Measurements from ENCODE around the gene SLC4A11. TPM values are rescaled to one million over a fixed set of nuclear protein-coding genes. Genes with fewer than 3 reads are reported as not detected.

Gene SLC4A11
- total RNA-seq, 1 donor from 2014 or later: 5.8 TPM

DNA sequence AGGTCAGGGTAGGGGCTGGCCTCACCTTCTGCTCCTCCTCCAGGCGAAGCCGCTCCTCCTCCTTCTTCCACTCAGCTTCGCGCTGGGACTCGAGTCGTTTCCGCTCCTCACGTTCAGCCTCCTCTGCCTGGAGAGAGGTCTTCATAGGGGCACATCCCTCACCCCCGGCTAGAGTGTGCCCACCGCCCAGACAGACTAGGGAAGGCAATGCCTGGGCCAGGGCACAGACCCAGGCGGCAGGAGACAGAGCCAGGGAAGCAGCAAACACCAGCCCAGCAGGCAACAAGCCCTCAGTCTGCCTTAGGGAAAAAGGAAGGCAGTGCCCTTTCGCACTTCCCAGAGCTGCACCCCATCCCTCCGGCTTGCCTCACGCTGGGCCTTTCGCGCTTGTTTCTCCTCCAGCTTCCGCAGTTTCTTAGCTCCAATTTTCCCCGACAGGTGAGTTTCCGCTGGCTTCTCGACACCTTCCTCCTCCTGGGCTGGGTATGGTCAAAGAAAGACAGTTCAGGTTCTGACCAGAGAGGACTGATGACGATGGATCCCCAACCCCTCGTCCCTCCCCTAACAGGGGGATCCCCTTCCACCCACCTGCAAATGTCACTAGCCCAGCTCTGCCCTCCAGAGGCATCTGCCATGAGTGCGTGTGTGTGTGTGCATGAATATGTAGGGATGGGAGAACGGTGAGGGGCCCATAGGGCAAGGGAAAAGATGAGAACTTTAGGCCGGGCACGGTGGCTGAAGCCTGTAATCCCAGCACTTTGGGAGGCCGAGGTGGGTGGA lies 38.8 kb downstream of the SLC4A11 start:
- Mint-ChIP-seq H3K27ac (no peak overlapping the region), H3K4me3 (no peak overlapping the region), H3K36me3 (peaks cover 31% of the 10 kb centered on the region), H3K9me3 (no peaks in the 10 kb centered on the region), H3K4me1 (ENCODE audit: unreplicated experiment) (peaks cover 9% of the 10 kb centered on the region), H3K27me3 (no peaks in the 10 kb centered on the region)
- DNase-seq (ENCODE audit: extremely low spot score, unreplicated experiment): no peak
- TF ChIP-seq, protein P1, sequence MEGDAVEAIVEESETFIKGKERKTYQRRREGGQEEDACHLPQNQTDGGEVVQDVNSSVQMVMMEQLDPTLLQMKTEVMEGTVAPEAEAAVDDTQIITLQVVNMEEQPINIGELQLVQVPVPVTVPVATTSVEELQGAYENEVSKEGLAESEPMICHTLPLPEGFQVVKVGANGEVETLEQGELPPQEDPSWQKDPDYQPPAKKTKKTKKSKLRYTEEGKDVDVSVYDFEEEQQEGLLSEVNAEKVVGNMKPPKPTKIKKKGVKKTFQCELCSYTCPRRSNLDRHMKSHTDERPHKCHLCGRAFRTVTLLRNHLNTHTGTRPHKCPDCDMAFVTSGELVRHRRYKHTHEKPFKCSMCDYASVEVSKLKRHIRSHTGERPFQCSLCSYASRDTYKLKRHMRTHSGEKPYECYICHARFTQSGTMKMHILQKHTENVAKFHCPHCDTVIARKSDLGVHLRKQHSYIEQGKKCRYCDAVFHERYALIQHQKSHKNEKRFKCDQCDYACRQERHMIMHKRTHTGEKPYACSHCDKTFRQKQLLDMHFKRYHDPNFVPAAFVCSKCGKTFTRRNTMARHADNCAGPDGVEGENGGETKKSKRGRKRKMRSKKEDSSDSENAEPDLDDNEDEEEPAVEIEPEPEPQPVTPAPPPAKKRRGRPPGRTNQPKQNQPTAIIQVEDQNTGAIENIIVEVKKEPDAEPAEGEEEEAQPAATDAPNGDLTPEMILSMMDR (conservative IDR thresholded peaks at IDR 0.05): no peak

DNA sequence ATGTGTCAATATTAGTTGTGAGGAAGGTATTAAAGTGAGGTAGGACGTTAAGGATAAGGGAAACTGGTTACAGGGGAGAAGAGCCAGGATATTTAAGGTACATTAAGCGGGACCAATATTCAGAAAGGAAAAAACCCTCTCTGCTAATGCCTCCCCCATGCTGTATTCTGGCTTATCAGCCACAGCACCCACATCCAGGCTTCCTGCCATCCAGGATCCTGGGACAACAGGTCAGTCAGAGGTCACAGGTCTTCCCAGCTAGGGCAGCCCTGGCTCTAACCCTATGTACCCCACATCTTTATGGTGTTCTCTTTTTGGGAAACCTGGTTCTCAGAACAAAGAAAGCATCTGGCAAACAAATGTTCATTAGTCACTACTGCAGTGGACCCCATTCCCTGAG lies 39.8 kb downstream of the SLC4A11 start:
- Mint-ChIP-seq H3K36me3 (peaks cover 27% of the 10 kb centered on the region), H3K4me1 (ENCODE audit: unreplicated experiment) (peaks cover 5% of the 10 kb centered on the region), H3K4me3 (no peak overlapping the region), H3K9me3 (no peaks in the 10 kb centered on the region), H3K27me3 (no peaks in the 10 kb centered on the region), H3K27ac (no peak overlapping the region)
- TF ChIP-seq, protein P1 (conservative IDR thresholded peaks at IDR 0.05): no peak
- no peak for DNase-seq (ENCODE audit: extremely low spot score, unreplicated experiment)

DNA sequence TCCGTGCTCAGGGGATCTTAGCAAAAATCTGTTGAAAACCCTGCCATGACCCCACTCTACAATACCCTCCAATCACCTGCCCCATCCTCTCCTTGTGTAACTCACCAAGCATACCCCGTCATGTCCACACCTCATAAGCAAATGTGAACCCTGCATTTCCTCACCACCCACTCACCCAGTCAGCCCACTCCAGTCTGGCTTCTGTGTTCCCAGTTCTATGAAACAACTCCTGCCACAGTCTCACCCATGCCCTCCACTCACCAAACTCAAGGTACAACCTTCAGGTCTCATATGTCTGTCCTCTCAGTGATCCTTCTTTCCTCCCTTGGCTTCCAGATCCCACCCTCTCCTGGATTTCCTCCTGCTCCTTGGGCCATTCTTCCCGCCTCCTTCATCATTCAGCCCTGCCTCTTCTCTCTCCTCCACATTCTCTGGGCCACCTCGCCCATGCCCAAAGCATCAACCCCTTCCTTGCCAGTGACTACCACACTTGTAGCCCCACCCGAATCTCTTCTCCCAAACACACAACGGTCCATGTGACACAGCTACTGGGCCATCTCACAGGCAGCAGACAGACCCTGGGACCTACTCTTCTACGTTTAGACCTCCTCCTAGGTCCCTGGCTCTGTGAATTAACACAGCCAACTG lies 43.3 kb downstream of the SLC4A11 start:
- Mint-ChIP-seq H3K4me1 (ENCODE audit: unreplicated experiment) (no peaks in the 10 kb centered on the region), H3K36me3 (peaks cover 44% of the 10 kb centered on the region), H3K27me3 (no peaks in the 10 kb centered on the region), H3K9me3 (no peaks in the 10 kb centered on the region), H3K27ac (peak overlapping the region; percentile 17), H3K4me3 (no peak overlapping the region)
- TF ChIP-seq, protein P1 (conservative IDR thresholded peaks at IDR 0.05): no peak
- DNase-seq (ENCODE audit: extremely low spot score, unreplicated experiment): no peak

DNA sequence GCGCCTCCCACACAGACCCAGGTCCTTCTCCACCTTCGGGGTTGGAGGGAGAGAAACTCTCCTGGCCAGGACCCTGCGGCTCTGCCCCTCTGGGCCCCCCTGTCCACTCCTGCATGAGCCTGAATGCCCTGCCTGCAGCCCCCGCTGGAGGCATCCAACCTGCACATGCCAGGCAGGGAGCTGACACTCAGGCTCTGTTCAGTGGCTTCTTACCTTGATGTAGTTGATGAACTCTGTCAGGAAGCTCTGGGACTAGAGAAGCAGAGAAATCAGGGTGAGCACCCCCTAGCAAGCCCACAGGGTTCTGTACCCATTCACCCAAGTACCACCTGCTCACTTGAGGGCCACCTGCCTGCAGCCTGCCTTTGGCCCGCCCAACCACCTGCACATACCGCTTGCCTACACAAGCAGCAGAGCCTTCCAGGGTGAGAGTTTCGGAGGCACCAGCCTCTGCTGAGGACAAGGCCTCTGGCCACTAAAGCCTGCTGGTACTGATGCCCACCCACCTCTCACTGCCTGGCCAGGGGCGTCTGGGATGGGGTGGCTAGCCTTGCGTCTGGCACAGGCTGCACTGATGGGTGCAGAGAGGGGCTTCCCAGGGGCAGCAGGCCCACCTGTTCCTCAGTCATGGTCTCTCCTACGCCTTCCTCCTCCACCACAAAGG lies 44.2 kb downstream of the SLC4A11 start:
- no peak for DNase-seq (ENCODE audit: extremely low spot score, unreplicated experiment)
- H3K4me1 Mint-ChIP-seq (ENCODE audit: unreplicated experiment): no peaks in the 10 kb centered on the region
- H3K4me3 Mint-ChIP-seq: no peak overlapping the region
- no peaks in the 10 kb centered on the region for H3K9me3 Mint-ChIP-seq
- H3K36me3 Mint-ChIP-seq: peaks cover 42% of the 10 kb centered on the region
- H3K27ac Mint-ChIP-seq: no peak overlapping the region
- no peaks in the 10 kb centered on the region for H3K27me3 Mint-ChIP-seq
- TF ChIP-seq, protein P1 (conservative IDR thresholded peaks at IDR 0.05): no peak

DNA sequence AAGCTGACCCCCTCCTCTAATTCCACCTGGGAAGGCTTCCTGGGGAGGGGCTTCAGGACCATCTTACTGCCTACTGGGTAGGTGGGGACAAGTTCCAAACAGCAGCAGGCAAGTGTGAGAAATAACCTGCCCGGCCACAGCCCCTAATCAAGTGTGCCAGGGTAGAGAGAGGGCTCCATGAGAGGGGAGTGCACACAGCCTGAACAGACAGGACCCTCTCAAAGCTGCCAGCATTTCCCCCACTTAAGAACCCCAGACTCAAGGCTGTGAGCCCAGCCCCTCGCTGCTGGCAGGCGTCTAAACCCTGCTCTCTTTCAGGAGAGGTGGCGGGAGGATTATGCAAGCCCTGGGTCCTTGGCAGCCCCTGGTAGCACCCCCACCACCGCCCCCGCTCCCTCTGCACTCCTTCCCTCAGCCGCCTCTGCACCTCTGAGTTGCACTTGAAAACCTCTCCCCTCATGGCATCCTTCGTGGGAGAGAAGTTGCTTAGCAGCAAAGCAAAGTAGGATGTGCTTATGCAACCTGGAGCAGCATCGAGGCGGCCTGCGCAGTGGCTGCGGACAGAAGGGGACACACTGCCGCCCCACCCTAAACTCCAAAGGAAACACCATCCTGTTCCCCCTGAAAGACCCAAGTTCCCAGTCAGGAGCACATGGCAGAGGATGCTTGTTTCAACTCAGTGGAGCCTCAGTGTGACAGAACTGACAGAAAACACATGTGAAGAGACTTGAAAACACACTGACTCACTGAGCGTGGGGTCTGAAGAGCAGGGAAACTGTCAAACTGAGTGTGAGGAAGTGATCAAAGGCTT lies 45.0 kb downstream of the SLC4A11 start:
- Mint-ChIP-seq H3K4me1 (ENCODE audit: unreplicated experiment) (no peaks in the 10 kb centered on the region), H3K36me3 (peaks cover 38% of the 10 kb centered on the region), H3K27me3 (no peaks in the 10 kb centered on the region), H3K9me3 (no peaks in the 10 kb centered on the region), H3K27ac (no peak overlapping the region), H3K4me3 (no peak overlapping the region)
- TF ChIP-seq, protein P1 (conservative IDR thresholded peaks at IDR 0.05): no peak
- DNase-seq (ENCODE audit: extremely low spot score, unreplicated experiment): no peak

Measured in type B pancreatic cell (in vitro differentiated cells).